Measurements from ENCODE around the gene ZNF474. TPM values are rescaled to one million over a fixed set of nuclear protein-coding genes. Genes with fewer than 3 reads are reported as not detected.
A peak's percentile ranks its signal among the peaks of the same experiment; 100 is the strongest.
"Not testable (repeated sequence)": the region's sequence is repeated elsewhere in the genome, so short reads cannot be mapped to it uniquely, and the experiment has no call there.

Gene ZNF474
- total RNA-seq (2012; rRNA removed), result 0.22 TPM in 1 of 2 replicates, not detected in the other

GRCh38 chr5:122129306-122129705 is at the start of gene ZNF474:
Gene ZNF474 (plus strand): TSS chr5:122129546. CDS start chr5:122151991, 22,445 bp downstream.
- peak within 1 kb of the TSS; percentile 64 for H3K9ac ChIP-seq (ENCODE audit: low read depth, low read length)

GRCh38 chr5:122081541-122081940 is 47.8 kb upstream of the ZNF474 start:
- H3K27me3 ChIP-seq (ENCODE audit: control insufficient read depth, insufficient read depth, low read length), result no peaks in the 10 kb centered on the region
- no peak overlapping the region for H3K4me3 ChIP-seq (ENCODE audit: low read length)
- no peaks in the 10 kb centered on the region for H3K36me3 ChIP-seq (ENCODE audit: insufficient read depth, low read length)

More at GRCh38 chr5:122129306-122129705, at the start of gene ZNF474:
- Histone ChIP-seq H3K36me3 (ENCODE audit: insufficient read depth, low read length) (no peaks in the 10 kb centered on the region), H3K4me1 (ENCODE audit: control insufficient read depth, insufficient read depth, low read length) (peaks cover 36% of the 10 kb centered on the region), H3K4me3 (ENCODE audit: low read length) (no peak within 1 kb of the TSS), H3K9me3 (replicated peaks; ENCODE audit: low read length) (no peaks in the 10 kb centered on the region), H3K27me3 (ENCODE audit: control insufficient read depth, insufficient read depth, low read length) (no peaks in the 10 kb centered on the region), H3K4me2 (ENCODE audit: low read length) (peak within 1 kb of the TSS; percentile 56)

GRCh38 chr5:122083535-122083934 is 45.8 kb upstream of the ZNF474 start:
- Histone ChIP-seq H3K4me2 (ENCODE audit: low read length) (no peak overlapping the region), H3K4me3 (ENCODE audit: low read length) (no peak overlapping the region), H3K9me3 (replicated peaks; ENCODE audit: low read length) (no peaks in the 10 kb centered on the region), H3K27me3 (ENCODE audit: control insufficient read depth, insufficient read depth, low read length) (no peaks in the 10 kb centered on the region), H3K36me3 (ENCODE audit: insufficient read depth, low read length) (no peaks in the 10 kb centered on the region), H3K4me1 (ENCODE audit: control insufficient read depth, insufficient read depth, low read length) (peaks cover 3% of the 10 kb centered on the region), H3K9ac (ENCODE audit: low read depth, low read length) (no peak overlapping the region)

More at GRCh38 chr5:122081541-122081940, 47.8 kb upstream of the ZNF474 start:
- Histone ChIP-seq H3K4me1 (ENCODE audit: control insufficient read depth, insufficient read depth, low read length) (peaks cover 3% of the 10 kb centered on the region), H3K9me3 (replicated peaks; ENCODE audit: low read length) (no peaks in the 10 kb centered on the region), H3K4me2 (ENCODE audit: low read length) (no peak overlapping the region), H3K9ac (ENCODE audit: low read depth, low read length) (no peak overlapping the region)

GRCh38 chr5:122085041-122085440 is 44.3 kb upstream of the ZNF474 start:
- Histone ChIP-seq H3K9me3 (replicated peaks; ENCODE audit: low read length) (no peaks in the 10 kb centered on the region), H3K27me3 (ENCODE audit: control insufficient read depth, insufficient read depth, low read length) (no peaks in the 10 kb centered on the region), H3K4me3 (ENCODE audit: low read length) (no peak overlapping the region), H3K4me2 (ENCODE audit: low read length) (no peak overlapping the region), H3K9ac (ENCODE audit: low read depth, low read length) (no peak overlapping the region), H3K4me1 (ENCODE audit: control insufficient read depth, insufficient read depth, low read length) (peaks cover 7% of the 10 kb centered on the region), H3K36me3 (ENCODE audit: insufficient read depth, low read length) (no peaks in the 10 kb centered on the region)

- no peak overlapping the region for H3K9ac ChIP-seq (ENCODE audit: low read depth, low read length)
- H3K36me3 ChIP-seq (ENCODE audit: insufficient read depth, low read length), result no peaks in the 10 kb centered on the region
- no peaks in the 10 kb centered on the region for H3K9me3 ChIP-seq (replicated peaks; ENCODE audit: low read length)
- no peak overlapping the region for H3K4me3 ChIP-seq (ENCODE audit: low read length)
- H3K4me2 ChIP-seq (ENCODE audit: low read length), result no peak overlapping the region
- H3K4me1 ChIP-seq (ENCODE audit: control insufficient read depth, insufficient read depth, low read length), result peaks cover 30% of the 10 kb centered on the region
- no peaks in the 10 kb centered on the region for H3K27me3 ChIP-seq (ENCODE audit: control insufficient read depth, insufficient read depth, low read length)
These were observed 40.0 kb upstream of the ZNF474 start for GRCh38 chr5:122089096-122090013.

- H3K4me2 ChIP-seq (ENCODE audit: low read length), result no peak overlapping the region
- peak overlapping the region; percentile 21 for H3K9ac ChIP-seq (ENCODE audit: low read depth, low read length)
- H3K36me3 ChIP-seq (ENCODE audit: insufficient read depth, low read length), result no peaks in the 10 kb centered on the region
- H3K9me3 ChIP-seq (replicated peaks; ENCODE audit: low read length), result no peaks in the 10 kb centered on the region
- no peak overlapping the region for H3K4me3 ChIP-seq (ENCODE audit: low read length)
- peaks cover 40% of the 10 kb centered on the region for H3K4me1 ChIP-seq (ENCODE audit: control insufficient read depth, insufficient read depth, low read length)
- no peaks in the 10 kb centered on the region for H3K27me3 ChIP-seq (ENCODE audit: control insufficient read depth, insufficient read depth, low read length)
These were observed 37.3 kb upstream of the ZNF474 start for GRCh38 chr5:122091936-122092600.

- Histone ChIP-seq H3K9me3 (replicated peaks; ENCODE audit: low read length) (no peaks in the 10 kb centered on the region), H3K4me1 (ENCODE audit: control insufficient read depth, insufficient read depth, low read length) (peaks cover 41% of the 10 kb centered on the region), H3K36me3 (ENCODE audit: insufficient read depth, low read length) (no peaks in the 10 kb centered on the region), H3K4me2 (ENCODE audit: low read length) (peak overlapping the region; percentile 54), H3K9ac (ENCODE audit: low read depth, low read length) (peak overlapping the region; percentile 49), H3K4me3 (ENCODE audit: low read length) (no peak overlapping the region), H3K27me3 (ENCODE audit: control insufficient read depth, insufficient read depth, low read length) (no peaks in the 10 kb centered on the region)
These were observed 35.7 kb upstream of the ZNF474 start for GRCh38 chr5:122093415-122094180.

GRCh38 chr5:122094251-122094650 is 35.1 kb upstream of the ZNF474 start:
- H3K27me3 ChIP-seq (ENCODE audit: control insufficient read depth, insufficient read depth, low read length); H3K4me2 ChIP-seq (ENCODE audit: low read length); H3K36me3 ChIP-seq (ENCODE audit: insufficient read depth, low read length); H3K4me3 ChIP-seq (ENCODE audit: low read length); H3K9ac ChIP-seq (ENCODE audit: low read depth, low read length); H3K9me3 ChIP-seq (replicated peaks; ENCODE audit: low read length): not testable (repeated sequence)
- peaks cover 48% of the 10 kb centered on the region for H3K4me1 ChIP-seq (ENCODE audit: control insufficient read depth, insufficient read depth, low read length)

- H3K9ac ChIP-seq (ENCODE audit: low read depth, low read length), result no peak overlapping the region
- H3K4me3 ChIP-seq (ENCODE audit: low read length), result no peak overlapping the region
- no peaks in the 10 kb centered on the region for H3K36me3 ChIP-seq (ENCODE audit: insufficient read depth, low read length)
- no peaks in the 10 kb centered on the region for H3K9me3 ChIP-seq (replicated peaks; ENCODE audit: low read length)
- H3K27me3 ChIP-seq (ENCODE audit: control insufficient read depth, insufficient read depth, low read length), result no peaks in the 10 kb centered on the region
- H3K4me2 ChIP-seq (ENCODE audit: low read length), result no peak overlapping the region
- peaks cover 48% of the 10 kb centered on the region for H3K4me1 ChIP-seq (ENCODE audit: control insufficient read depth, insufficient read depth, low read length)
These were observed 34.2 kb upstream of the ZNF474 start for GRCh38 chr5:122095158-122095557.

GRCh38 chr5:122097391-122097790 is 32.0 kb upstream of the ZNF474 start:
- H3K4me1 ChIP-seq (ENCODE audit: control insufficient read depth, insufficient read depth, low read length), result peaks cover 47% of the 10 kb centered on the region

More at GRCh38 chr5:122097391-122097790, 32.0 kb upstream of the ZNF474 start:
- no peak overlapping the region for H3K4me2 ChIP-seq (ENCODE audit: low read length)
- no peak overlapping the region for H3K4me3 ChIP-seq (ENCODE audit: low read length)
- H3K9me3 ChIP-seq (replicated peaks; ENCODE audit: low read length), result no peaks in the 10 kb centered on the region
- H3K36me3 ChIP-seq (ENCODE audit: insufficient read depth, low read length), result no peaks in the 10 kb centered on the region
- no peak overlapping the region for H3K9ac ChIP-seq (ENCODE audit: low read depth, low read length)
- H3K27me3 ChIP-seq (ENCODE audit: control insufficient read depth, insufficient read depth, low read length), result no peaks in the 10 kb centered on the region
